ENCODE data around the gene BRSK1. TPM values are rescaled to one million over a fixed set of nuclear protein-coding genes. Genes with fewer than 3 reads are reported as not detected.

BRSK1 gene
- total RNA-seq, 2 donors from 2014 or later, result 11.9 to 15.7 TPM

- Mint-ChIP-seq H3K36me3 (no peaks in the 10 kb centered on the region), H3K9me3 (no peaks in the 10 kb centered on the region), H3K4me1 (ENCODE audit: low read depth in 2 of 2) (peaks cover under 1 to 2% of the 10 kb centered on the region in 2 donors), H3K27me3 (peaks cover 6 to 9% of the 10 kb centered on the region in 2 donors), H3K27ac (no peak overlapping the region), H3K4me3 (no peak overlapping the region)
- DNase-seq (ENCODE audit: low spot score) (no peak), ATAC-seq (no peak)
Measured at GRCh38 chr19:55358493-55358892, 74.7 kb downstream of the BRSK1 start.

GRCh38 chr19:55358943-55359908 lies 75.4 kb downstream of the BRSK1 start:
- Mint-ChIP-seq H3K4me1 (ENCODE audit: low read depth in 2 of 2) (no peaks in the 10 kb centered on the region), H3K9me3 (no peaks in the 10 kb centered on the region), H3K27me3 (peaks cover 6 to 9% of the 10 kb centered on the region in 2 donors), H3K36me3 (no peaks in the 10 kb centered on the region), H3K27ac (no peak overlapping the region), H3K4me3 (no peak overlapping the region)
- ATAC-seq (no peak), DNase-seq (ENCODE audit: low spot score) (no peak)

GRCh38 chr19:55360902-55361301 lies 77.1 kb downstream of the BRSK1 start:
- Mint-ChIP-seq H3K27me3 (peaks cover 6 to 9% of the 10 kb centered on the region in 2 donors), H3K9me3 (no peaks in the 10 kb centered on the region), H3K4me3 (no peak overlapping the region), H3K36me3 (no peaks in the 10 kb centered on the region), H3K27ac (no peak overlapping the region), H3K4me1 (ENCODE audit: low read depth in 2 of 2) (no peaks in the 10 kb centered on the region)
- ATAC-seq, result no peak
- DNase-seq (ENCODE audit: low spot score), result no peak

Other genes starting within 250 kb of the BRSK1 start
- under 1 TPM in 1 of 2 donors, not detected in 1; 0.22 TPM for gene GP6, start 245.7 kb upstream of the BRSK1 start, total RNA-seq
- 10 to 100 TPM; 13.4 to 31.0 TPM for gene RDH13, start 220.8 kb upstream of the BRSK1 start, total RNA-seq
- 1 to 10 TPM; 1.3 to 8.7 TPM for gene EPS8L1, start 208.1 kb upstream of the BRSK1 start, total RNA-seq
- gene PPP1R12C, start 166.4 kb upstream of the BRSK1 start, total RNA-seq, result 100 to 1,000 TPM; 157 to 251 TPM
- not detected for gene TNNT1, start 134.8 kb upstream of the BRSK1 start, total RNA-seq
- gene TNNI3, start 126.3 kb upstream of the BRSK1 start, total RNA-seq, result not detected
- gene DNAAF3, start 117.4 kb upstream of the BRSK1 start, total RNA-seq, result not detected
- gene SYT5, start 103.7 kb upstream of the BRSK1 start, total RNA-seq, result not detected
- gene PTPRH, start 74.5 kb upstream of the BRSK1 start, total RNA-seq, result under 1 TPM in 1 of 2 donors, not detected in 1; 0.11 TPM
- 10 to 100 TPM in 1 of 2 donors, 1 to 10 TPM in 1; 8.3 to 31.6 TPM for gene TMEM86B, start 55.2 kb upstream of the BRSK1 start, total RNA-seq
- 100 to 1,000 TPM; 260 to 492 TPM for gene PPP6R1, start 25.0 kb upstream of the BRSK1 start, total RNA-seq
- gene HSPBP1, start 3.9 kb upstream of the BRSK1 start, total RNA-seq, result 10 to 100 TPM; 38.2 to 53.1 TPM
- 1 to 10 TPM in 1 of 2 donors, under 1 TPM in 1; 0.67 to 2.7 TPM for gene TMEM150B, start 41.3 kb downstream of the BRSK1 start, total RNA-seq
- 10 to 100 TPM in 1 of 2 donors, 1 to 10 TPM in 1; 9.7 to 22.1 TPM for gene KMT5C, start 55.9 kb downstream of the BRSK1 start, total RNA-seq
- gene COX6B2, start 70.7 kb downstream of the BRSK1 start, total RNA-seq, result not detected
- gene GARIN5B, start 79.3 kb downstream of the BRSK1 start, total RNA-seq, result not detected
- gene IL11, start 86.5 kb downstream of the BRSK1 start, total RNA-seq, result under 1 TPM in 1 of 2 donors, not detected in 1; 0.78 TPM
- gene TMEM190, start 92.8 kb downstream of the BRSK1 start, total RNA-seq, result not detected
- 1 to 10 TPM; 5.2 to 8.3 TPM for gene TMEM238, start 100.3 kb downstream of the BRSK1 start, total RNA-seq
- 1,000 to 10,000 TPM; 1,106 to 1,518 TPM for gene RPL28, start 101.9 kb downstream of the BRSK1 start, total RNA-seq
- 100 to 1,000 TPM; 247 to 423 TPM for gene UBE2S, start 123.8 kb downstream of the BRSK1 start, total RNA-seq
- gene SHISA7, start 159.3 kb downstream of the BRSK1 start, total RNA-seq, result not detected
- gene ISOC2, start 177.6 kb downstream of the BRSK1 start, total RNA-seq, result 10 to 100 TPM; 25.6 to 45.1 TPM
- not detected for gene C19orf85, start 180.8 kb downstream of the BRSK1 start, total RNA-seq
- gene ZNF628, start 192.6 kb downstream of the BRSK1 start, total RNA-seq, result 10 to 100 TPM in 1 of 2 donors, 1 to 10 TPM in 1; 8.0 to 12.3 TPM
- gene NAT14, start 201.2 kb downstream of the BRSK1 start, total RNA-seq, result 10 to 100 TPM in 1 of 2 donors, 1 to 10 TPM in 1; 6.1 to 14.0 TPM
- under 1 TPM in 1 of 2 donors, not detected in 1; 0.50 TPM for gene SSC5D, start 204.4 kb downstream of the BRSK1 start, total RNA-seq